CD8-positive, alpha-beta memory T cell (primary cell): ENCODE measurements around the gene ZNF366. TPM values are rescaled to one million over a fixed set of nuclear protein-coding genes. Genes with fewer than 3 reads are reported as not detected.

Source experiments
- CTCF ChIA-PET: fragments of 350-600 bp; sonication (Branson Sonifier 250); formaldehyde crosslinking; loops from one replicate; lab custom pipeline; 2021; ENCODE audit warnings: antibody characterized with exemption; lab: Charles Lee
- POLR2A ChIA-PET: fragments of 350-600 bp; sonication (Branson Sonifier 250); formaldehyde crosslinking; loops from one replicate; lab custom pipeline; 2021; ENCODE audit warnings: antibody characterized with exemption; lab: Charles Lee
- DNase-seq, 5 donors: peaks; one replicate each; pipeline versions ENCODE4 v3.0.0 to v3.0.0-alpha.2; 2020 to 2022; ENCODE audit warnings: mixed read lengths in 1 of 5
- H3K27ac ChIP-seq: one replicate; pipeline ENCODE4 v1.7.0; 2013; ENCODE audit warnings: low read depth, mild to moderate bottlenecking, low read length, moderate library complexity
- H3K27me3 ChIP-seq: 2 replicates; pipeline ENCODE4 v1.7.0; 2013; ENCODE audit warnings: low read length, mild to moderate bottlenecking; ENCODE audit not compliant: insufficient read depth, poor library complexity, severe bottlenecking
- H3K36me3 ChIP-seq: 2 replicates; pipeline ENCODE4 v1.7.0; 2013; ENCODE audit warnings: mild to moderate bottlenecking, low read length, moderate library complexity; ENCODE audit not compliant: insufficient read depth
- H3K4me1 ChIP-seq: 2 replicates; pipeline ENCODE4 v1.7.0; 2013; ENCODE audit warnings: mild to moderate bottlenecking, low read length, moderate library complexity; ENCODE audit not compliant: insufficient read depth
- H3K4me3 ChIP-seq: 2 replicates; pipeline ENCODE4 v1.7.0; 2013; ENCODE audit warnings: mild to moderate bottlenecking, low read length
- H3K9me3 ChIP-seq: 2 replicates; pipeline ENCODE4 v1.7.0; 2013; ENCODE audit warnings: mild to moderate bottlenecking, low read length
- H3K27ac Mint-ChIP-seq, 8 donors: one replicate each; pipeline ENCODE4 v1.8.0; 2020 to 2021; ENCODE audit warnings: mixed read lengths in 8 of 8, mild to moderate bottlenecking in 6 of 8, inconsistent platforms in 3 of 8, moderate library complexity in 3 of 8
- H3K27me3 Mint-ChIP-seq, 2 donors: one replicate each; pipeline ENCODE4 v1.8.0; 2020 to 2021; ENCODE audit warnings: mixed read lengths in 2 of 2, mild to moderate bottlenecking in 1 of 2, moderate library complexity in 1 of 2
- H3K36me3 Mint-ChIP-seq, 3 donors: one replicate each; pipeline ENCODE4 v1.8.0; 2020 to 2021; ENCODE audit warnings: mixed read lengths in 3 of 3, inconsistent platforms in 1 of 3, mild to moderate bottlenecking in 1 of 3
- H3K4me1 Mint-ChIP-seq, 3 donors: one replicate each; pipeline ENCODE4 v1.8.0; 2020 to 2021; ENCODE audit warnings: mixed read lengths in 3 of 3, inconsistent platforms in 1 of 3, mild to moderate bottlenecking in 1 of 3
- H3K4me3 Mint-ChIP-seq, 7 donors: one replicate each; pipeline ENCODE4 v1.8.0; 2020 to 2021; ENCODE audit warnings: mixed read lengths in 7 of 7, mild to moderate bottlenecking in 6 of 7, moderate library complexity in 4 of 7, inconsistent platforms in 2 of 7
- H3K9me3 Mint-ChIP-seq, 5 donors: one replicate each; pipeline ENCODE4 v1.8.0; 2020 to 2022; ENCODE audit warnings: mixed read lengths in 5 of 5, mild to moderate bottlenecking in 3 of 5, moderate library complexity in 2 of 5, inconsistent platforms in 1 of 5
- polyA plus RNA-seq: library from polyadenylated mRNA; unstranded; fragments of 300-500 nt; fragmentation: Illumina TruSeq; gene quantifications from one replicate; pipeline ENCODE4 v1.2.3, GENCODE V29; 2021
- total RNA-seq, 2 experiments: library from RNA; stranded (reverse); gene quantifications; one replicate each; pipeline ENCODE4 v1.2.3, GENCODE V29; 2021

Gene ZNF366
- total and polyA plus RNA-seq, 3 experiments from 2014 or later, result not detected

GRCh38 chr5:72542695-72543094, 35.5 kb upstream of the ZNF366 start:
- Mint-ChIP-seq H3K4me3 (no peak overlapping the region), H3K9me3 (peaks cover 0 to 25% (median 4%) of the 10 kb centered on the region in 5 donors), H3K36me3 (no peaks in the 10 kb centered on the region), H3K27me3 (peaks cover 1 to 4% of the 10 kb centered on the region in 2 donors), H3K27ac (no peak overlapping the region), H3K4me1 (no peaks in the 10 kb centered on the region)
- Histone ChIP-seq H3K27me3 (no peaks in the 10 kb centered on the region), H3K4me3 (no peak overlapping the region), H3K36me3 (no peaks in the 10 kb centered on the region), H3K9me3 (no peaks in the 10 kb centered on the region), H3K4me1 (no peaks in the 10 kb centered on the region), H3K27ac (no peak overlapping the region)
- DNase-seq, result no peak
- CTCF ChIA-PET, result no interaction called here
- POLR2A ChIA-PET, result no interaction called here

GRCh38 chr5:72541501-72542225, 34.5 kb upstream of the ZNF366 start:
- H3K9me3 Mint-ChIP-seq, result peaks cover 0 to 18% (median 4%) of the 10 kb centered on the region in 5 donors
- H3K9me3 ChIP-seq, result no peaks in the 10 kb centered on the region
- H3K36me3 Mint-ChIP-seq, result no peaks in the 10 kb centered on the region
- H3K4me1 Mint-ChIP-seq, result no peaks in the 10 kb centered on the region
- no peak overlapping the region for H3K4me3 ChIP-seq
- POLR2A ChIA-PET, result no interaction called here
- no peak overlapping the region for H3K27ac ChIP-seq
- no peak overlapping the region for H3K27ac Mint-ChIP-seq
- no peaks in the 10 kb centered on the region for H3K27me3 ChIP-seq
- peaks cover 1 to 4% of the 10 kb centered on the region in 2 donors for H3K27me3 Mint-ChIP-seq
- DNase-seq, result no peak
- CTCF ChIA-PET, result interaction anchor here (1.0 kb wide), 1 partner anchor 19 kb away, joined by 3 read pairs; no protein-coding TSS in a partner anchor
- H3K36me3 ChIP-seq, result no peaks in the 10 kb centered on the region
- H3K4me3 Mint-ChIP-seq, result no peak overlapping the region
- H3K4me1 ChIP-seq, result no peaks in the 10 kb centered on the region

GRCh38 chr5:72540759-72541438, 33.7 kb upstream of the ZNF366 start:
- no peak for DNase-seq
- H3K4me1 ChIP-seq, result no peaks in the 10 kb centered on the region
- Mint-ChIP-seq H3K36me3 (no peaks in the 10 kb centered on the region), H3K9me3 (peaks cover 0 to 18% (median 4%) of the 10 kb centered on the region in 5 donors), H3K27me3 (peaks cover 0 to 1% of the 10 kb centered on the region in 2 donors), H3K4me3 (no peak overlapping the region), H3K4me1 (no peaks in the 10 kb centered on the region), H3K27ac (no peak overlapping the region)
- ChIA-PET POLR2A (no interaction called here), CTCF (interaction anchor here (1.0 kb wide), 1 partner anchor 19 kb away, joined by 3 read pairs; no protein-coding TSS in a partner anchor)
- H3K9me3 ChIP-seq, result no peaks in the 10 kb centered on the region
- H3K36me3 ChIP-seq, result no peaks in the 10 kb centered on the region
- no peak overlapping the region for H3K4me3 ChIP-seq
- no peak overlapping the region for H3K27ac ChIP-seq
- H3K27me3 ChIP-seq, result no peaks in the 10 kb centered on the region

GRCh38 chr5:72539726-72540125, 32.5 kb upstream of the ZNF366 start:
- Mint-ChIP-seq H3K36me3 (no peaks in the 10 kb centered on the region), H3K27ac (no peak overlapping the region), H3K4me1 (no peaks in the 10 kb centered on the region), H3K9me3 (peaks cover 0 to 16% (median 0%) of the 10 kb centered on the region in 5 donors), H3K4me3 (no peak overlapping the region), H3K27me3 (peaks cover 1 to 6% of the 10 kb centered on the region in 2 donors)
- DNase-seq, result no peak
- ChIA-PET POLR2A (no interaction called here), CTCF (no interaction called here)
- H3K27ac ChIP-seq, result no peak overlapping the region
- no peaks in the 10 kb centered on the region for H3K36me3 ChIP-seq
- no peak overlapping the region for H3K4me3 ChIP-seq
- H3K27me3 ChIP-seq, result no peaks in the 10 kb centered on the region
- no peaks in the 10 kb centered on the region for H3K9me3 ChIP-seq
- no peaks in the 10 kb centered on the region for H3K4me1 ChIP-seq

GRCh38 chr5:72539038-72539437, 31.8 kb upstream of the ZNF366 start:
- no peak overlapping the region for H3K4me3 Mint-ChIP-seq
- H3K27me3 Mint-ChIP-seq, result peaks cover 1 to 10% of the 10 kb centered on the region in 2 donors
- ChIA-PET CTCF (no interaction called here), POLR2A (no interaction called here)
- Histone ChIP-seq H3K27ac (no peak overlapping the region), H3K9me3 (no peaks in the 10 kb centered on the region), H3K27me3 (no peaks in the 10 kb centered on the region), H3K4me1 (no peaks in the 10 kb centered on the region), H3K36me3 (no peaks in the 10 kb centered on the region), H3K4me3 (no peak overlapping the region)
- H3K27ac Mint-ChIP-seq, result no peak overlapping the region
- DNase-seq, result no peak
- H3K36me3 Mint-ChIP-seq, result no peaks in the 10 kb centered on the region
- H3K9me3 Mint-ChIP-seq, result peaks cover 0 to 12% (median 0%) of the 10 kb centered on the region in 5 donors
- no peaks in the 10 kb centered on the region for H3K4me1 Mint-ChIP-seq

GRCh38 chr5:72537166-72537565, 30.0 kb upstream of the ZNF366 start:
- no peak overlapping the region for H3K27ac Mint-ChIP-seq
- peaks cover 2 to 11% (median 7%) of the 10 kb centered on the region in 5 donors for H3K9me3 Mint-ChIP-seq
- H3K36me3 Mint-ChIP-seq, result peaks cover 0 to 4% (median 0%) of the 10 kb centered on the region in 3 donors
- H3K27me3 Mint-ChIP-seq, result peaks cover 1 to 22% of the 10 kb centered on the region in 2 donors
- no peak for DNase-seq
- H3K4me1 ChIP-seq, result no peaks in the 10 kb centered on the region
- no peaks in the 10 kb centered on the region for H3K4me1 Mint-ChIP-seq
- H3K9me3 ChIP-seq, result no peaks in the 10 kb centered on the region
- ChIA-PET POLR2A (no interaction called here), CTCF (no interaction called here)
- no peaks in the 10 kb centered on the region for H3K36me3 ChIP-seq
- H3K27me3 ChIP-seq, result no peaks in the 10 kb centered on the region
- no peak overlapping the region for H3K4me3 Mint-ChIP-seq
- H3K27ac ChIP-seq, result no peak overlapping the region
- no peak overlapping the region for H3K4me3 ChIP-seq

GRCh38 chr5:72531496-72532190, 24.4 kb upstream of the ZNF366 start:
- no peaks in the 10 kb centered on the region for H3K4me1 Mint-ChIP-seq
- no peaks in the 10 kb centered on the region for H3K36me3 ChIP-seq
- H3K27me3 Mint-ChIP-seq, result peaks cover 3 to 40% of the 10 kb centered on the region in 2 donors
- H3K4me3 ChIP-seq, result no peak overlapping the region
- H3K9me3 ChIP-seq, result no peaks in the 10 kb centered on the region
- peaks cover 0 to 4% (median 2%) of the 10 kb centered on the region in 3 donors for H3K36me3 Mint-ChIP-seq
- peaks cover 5 to 11% (median 8%) of the 10 kb centered on the region in 5 donors for H3K9me3 Mint-ChIP-seq
- no peak for DNase-seq
- no peak overlapping the region for H3K27ac ChIP-seq
- H3K27ac Mint-ChIP-seq, result no peak overlapping the region
- no peaks in the 10 kb centered on the region for H3K27me3 ChIP-seq
- no peak overlapping the region for H3K4me3 Mint-ChIP-seq
- H3K4me1 ChIP-seq, result no peaks in the 10 kb centered on the region
- ChIA-PET CTCF (no interaction called here), POLR2A (no interaction called here)

GRCh38 chr5:72530196-72530595, 23.0 kb upstream of the ZNF366 start:
- Histone ChIP-seq H3K36me3 (no peaks in the 10 kb centered on the region), H3K9me3 (no peaks in the 10 kb centered on the region), H3K27ac (no peak overlapping the region), H3K4me1 (no peaks in the 10 kb centered on the region), H3K27me3 (no peaks in the 10 kb centered on the region), H3K4me3 (no peak overlapping the region)
- H3K4me3 Mint-ChIP-seq, result no peak overlapping the region
- H3K36me3 Mint-ChIP-seq, result peaks cover 0 to 4% (median 2%) of the 10 kb centered on the region in 3 donors
- no peak for DNase-seq
- peaks cover 3 to 35% of the 10 kb centered on the region in 2 donors for H3K27me3 Mint-ChIP-seq
- H3K4me1 Mint-ChIP-seq, result no peaks in the 10 kb centered on the region
- ChIA-PET CTCF (no interaction called here), POLR2A (no interaction called here)
- H3K9me3 Mint-ChIP-seq, result peaks cover 5 to 11% (median 8%) of the 10 kb centered on the region in 5 donors
- no peak overlapping the region for H3K27ac Mint-ChIP-seq
